IPS-NIHi11 (cell line): ENCODE measurements around the gene SLC35A1.
"Not testable (repeated sequence)": the region's sequence is repeated elsewhere in the genome, so short reads cannot be mapped to it uniquely, and the experiment has no call there.

Experiments used
- DNase-seq: peaks from one replicate; pipeline ENCODE4 v3.0.0; 2012; ENCODE audit warnings: mixed read lengths, low spot score

Gene SLC35A1

GRCh38 chr6:87472525-87473418 lies at the start of gene SLC35A1:
TSS of gene SLC35A1 (plus strand) at chr6:87472974. CDS start at chr6:87473004, 30 bp downstream.
- DNase-seq: peak; percentile 90

GRCh38 chr6:87426789-87427188 lies 46.0 kb upstream of the SLC35A1 start:
- DNase-seq: no peak

GRCh38 chr6:87430499-87430898 lies 42.3 kb upstream of the SLC35A1 start:
- DNase-seq: no peak

GRCh38 chr6:87431263-87431662 lies 41.5 kb upstream of the SLC35A1 start:
- DNase-seq: no peak

- peak; percentile 82 for DNase-seq
These were observed 36.3 kb upstream of the SLC35A1 start for GRCh38 chr6:87436435-87436834.

GRCh38 chr6:87441711-87442110 lies 31.1 kb upstream of the SLC35A1 start:
- no peak for DNase-seq

- DNase-seq: peak; percentile 39
These were observed 28.4 kb upstream of the SLC35A1 start for GRCh38 chr6:87444362-87444761.

- DNase-seq: no peak
These were observed 7.7 kb upstream of the SLC35A1 start for GRCh38 chr6:87465051-87465450.

- DNase-seq: peak; percentile 18
These were observed 687 bp downstream of the SLC35A1 start for GRCh38 chr6:87473419-87473903.

- no peak for DNase-seq
These were observed 9.2 kb downstream of the SLC35A1 start for GRCh38 chr6:87481931-87482330.

- no peak for DNase-seq
These were observed 9.6 kb downstream of the SLC35A1 start for GRCh38 chr6:87482366-87482765.

GRCh38 chr6:87483929-87484328 lies 11.2 kb downstream of the SLC35A1 start:
- DNase-seq: peak; percentile 50

- no peak for DNase-seq
These were observed 11.7 kb downstream of the SLC35A1 start for GRCh38 chr6:87484491-87484890.

GRCh38 chr6:87487555-87487954 lies 14.8 kb downstream of the SLC35A1 start:
- no peak for DNase-seq

- DNase-seq: not testable (repeated sequence)
These were observed 16.6 kb downstream of the SLC35A1 start for GRCh38 chr6:87489326-87489725.

GRCh38 chr6:87494761-87495422 lies 22.1 kb downstream of the SLC35A1 start:
- DNase-seq: no peak

- no peak for DNase-seq
These were observed 25.3 kb downstream of the SLC35A1 start for GRCh38 chr6:87498048-87498447.

GRCh38 chr6:87501809-87502572 lies 29.2 kb downstream of the SLC35A1 start:
- no peak for DNase-seq

- DNase-seq: no peak
These were observed 31.7 kb downstream of the SLC35A1 start for GRCh38 chr6:87504441-87504840.

- no peak for DNase-seq
These were observed 42.1 kb downstream of the SLC35A1 start for GRCh38 chr6:87514831-87515230.

GRCh38 chr6:87518453-87518852 lies 45.7 kb downstream of the SLC35A1 start:
- DNase-seq: no peak

GRCh38 chr6:87522686-87523085 lies 49.9 kb downstream of the SLC35A1 start:
- no peak for DNase-seq
